HG03159 (cell line): ENCODE data around the gene IFRD2.
"Not testable (repeated sequence)": the region's sequence is repeated elsewhere in the genome, so short reads cannot be mapped to it uniquely, and the experiment has no call there.

Source experiments
- ATAC-seq: cut with Tn5 transposase; IDR thresholded peaks from one replicate; pipeline ENCODE4 v1.9.1; 2021; ENCODE audit warnings: mild to moderate bottlenecking, moderate library complexity; ENCODE audit not compliant: unreplicated experiment

The IFRD2 gene

GRCh38 chr3:50286322-50287227, 5.7 kb downstream of the IFRD2 start:
- no peak for ATAC-seq

- ATAC-seq: not testable (repeated sequence)
Measured at GRCh38 chr3:50284121-50284520, 8.1 kb downstream of the IFRD2 start.

- no peak for ATAC-seq
Measured at GRCh38 chr3:50279255-50280016, 12.8 kb downstream of the IFRD2 start.

DNA sequence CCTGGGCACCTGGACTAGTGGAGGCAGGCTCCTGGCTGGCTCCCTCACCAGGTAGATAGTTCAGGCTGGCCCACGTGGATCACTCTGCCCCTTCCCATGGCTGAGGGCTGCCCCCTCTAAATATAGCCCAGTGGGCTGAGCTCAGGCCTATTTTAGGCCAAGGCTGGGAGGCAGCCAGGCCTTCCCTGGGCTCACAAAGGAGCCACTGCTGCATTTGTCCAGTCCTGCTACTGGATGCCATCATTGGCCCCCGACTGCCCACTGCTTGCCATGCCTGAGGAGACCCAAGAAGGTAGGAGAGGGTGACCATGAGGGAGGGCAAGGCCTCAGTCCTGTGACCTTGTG, 13.4 kb downstream of the IFRD2 start, which contains the start of gene LSMEM2:
Gene LSMEM2, plus strand, starts transcription at position 208 of the 345 bp plus-strand sequence. Its CDS starts 27 bp downstream, at position 235.
- ATAC-seq: no peak

DNA sequence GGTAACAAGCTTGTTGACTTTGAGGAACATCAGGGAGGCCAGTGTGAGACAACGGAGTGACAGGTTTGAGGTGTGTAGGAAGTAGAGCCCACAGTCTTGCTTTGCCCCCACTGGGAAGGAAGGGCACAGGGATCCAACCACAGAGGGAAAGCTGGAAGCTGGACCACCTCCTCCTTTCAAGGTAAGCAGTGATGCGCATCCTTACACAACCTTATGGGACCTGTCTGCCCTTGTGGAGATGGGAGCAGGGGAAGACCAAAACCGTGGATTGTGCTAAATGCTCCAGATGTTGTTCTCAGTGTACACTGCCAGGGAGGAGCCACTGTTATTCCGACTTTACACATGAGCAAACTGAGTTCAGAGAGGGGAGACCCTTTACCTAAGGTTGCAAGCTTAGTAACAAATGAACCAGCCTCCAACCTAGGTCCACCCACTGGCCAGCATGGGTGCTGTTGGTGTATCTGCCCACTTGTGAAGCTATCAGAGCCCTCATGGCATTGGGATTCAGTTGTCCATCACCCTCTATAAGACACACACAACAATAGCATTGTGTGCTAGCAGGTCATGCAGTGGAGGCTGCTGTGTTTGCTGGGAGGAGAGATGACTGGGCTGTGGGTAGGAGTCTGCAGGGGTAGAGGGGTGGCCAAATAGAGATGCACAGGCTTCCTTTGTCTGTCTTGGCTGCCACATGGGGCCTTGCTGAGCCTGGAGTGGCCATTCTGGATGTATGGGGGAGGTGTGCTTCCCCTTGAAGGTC, 13.9 kb downstream of the IFRD2 start:
- no peak for ATAC-seq

DNA sequence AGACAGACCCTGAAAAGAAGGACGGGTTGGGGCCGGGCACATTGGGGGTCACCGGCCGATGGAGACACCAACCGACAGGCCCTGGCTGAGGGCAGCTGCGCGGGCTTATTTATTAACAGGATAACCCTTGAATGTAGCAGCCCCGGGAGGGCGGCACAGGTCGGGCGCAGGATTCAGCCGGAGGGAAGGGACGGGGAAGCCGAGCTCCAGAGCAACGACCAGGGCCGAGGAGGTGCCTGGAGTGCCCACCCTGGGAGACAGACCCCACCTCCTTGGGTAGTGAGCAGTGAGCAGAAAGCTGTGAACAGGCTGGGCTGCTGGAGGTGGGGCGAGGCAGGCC, 15.5 kb downstream of the IFRD2 start:
- no peak for ATAC-seq

DNA sequence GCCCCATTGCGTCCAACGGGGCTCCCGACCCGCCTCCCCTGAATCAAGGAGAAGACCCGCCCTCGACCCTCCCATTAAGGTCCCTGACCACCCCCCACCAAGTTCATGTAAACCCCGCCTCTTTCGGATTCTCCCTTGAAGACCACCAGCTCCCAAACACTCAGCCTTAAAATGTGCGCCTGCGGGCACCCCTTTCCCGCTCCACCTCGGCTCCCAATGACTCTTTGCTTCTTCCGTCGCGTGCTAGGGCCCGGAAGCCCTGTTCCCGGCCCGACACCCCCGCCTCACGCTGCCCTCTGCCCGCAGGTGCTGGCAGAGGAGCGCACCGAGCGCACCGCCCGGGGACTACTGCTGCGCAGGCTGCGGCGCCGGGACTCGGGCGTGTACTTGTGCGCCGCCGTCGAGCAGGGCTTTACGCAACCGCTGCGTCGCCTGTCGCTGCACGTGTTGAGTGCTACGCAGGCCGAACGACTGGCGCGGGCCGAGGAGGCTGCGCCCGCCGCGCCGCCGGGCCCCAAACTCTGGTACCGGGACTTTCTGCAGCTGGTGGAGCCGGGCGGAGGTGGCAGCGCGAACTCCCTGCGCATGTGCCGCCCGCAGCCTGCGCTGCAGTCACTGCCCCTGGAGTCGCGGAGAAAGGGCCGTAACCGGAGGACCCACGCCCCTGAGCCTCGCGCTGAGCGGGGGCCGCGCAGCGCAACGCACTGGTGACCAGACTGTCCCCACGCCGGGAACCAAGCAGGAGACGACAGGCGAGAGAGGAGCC, 16.1 kb downstream of the IFRD2 start:
- no peak for ATAC-seq

- no peak for ATAC-seq
Measured at GRCh38 chr3:50275141-50275995, 16.9 kb downstream of the IFRD2 start.

GRCh38 chr3:50274371-50275104, 17.7 kb downstream of the IFRD2 start:
- no peak for ATAC-seq

DNA sequence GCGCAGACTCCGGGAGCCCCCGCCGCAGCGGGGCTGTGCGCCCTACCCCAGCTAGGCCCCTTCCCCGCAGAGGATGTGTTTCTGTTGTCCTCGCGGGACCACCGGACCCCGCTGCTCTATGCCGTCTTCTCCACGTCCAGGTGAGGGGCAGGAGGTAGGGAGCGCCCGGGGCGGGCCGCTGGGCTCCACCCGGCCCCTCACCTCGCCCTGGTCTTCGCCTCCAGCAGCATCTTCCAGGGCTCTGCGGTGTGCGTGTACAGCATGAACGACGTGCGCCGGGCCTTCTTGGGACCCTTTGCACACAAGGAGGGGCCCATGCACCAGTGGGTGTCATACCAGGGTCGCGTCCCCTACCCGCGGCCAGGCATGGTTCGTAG, 18.6 kb downstream of the IFRD2 start:
- no peak for ATAC-seq

DNA sequence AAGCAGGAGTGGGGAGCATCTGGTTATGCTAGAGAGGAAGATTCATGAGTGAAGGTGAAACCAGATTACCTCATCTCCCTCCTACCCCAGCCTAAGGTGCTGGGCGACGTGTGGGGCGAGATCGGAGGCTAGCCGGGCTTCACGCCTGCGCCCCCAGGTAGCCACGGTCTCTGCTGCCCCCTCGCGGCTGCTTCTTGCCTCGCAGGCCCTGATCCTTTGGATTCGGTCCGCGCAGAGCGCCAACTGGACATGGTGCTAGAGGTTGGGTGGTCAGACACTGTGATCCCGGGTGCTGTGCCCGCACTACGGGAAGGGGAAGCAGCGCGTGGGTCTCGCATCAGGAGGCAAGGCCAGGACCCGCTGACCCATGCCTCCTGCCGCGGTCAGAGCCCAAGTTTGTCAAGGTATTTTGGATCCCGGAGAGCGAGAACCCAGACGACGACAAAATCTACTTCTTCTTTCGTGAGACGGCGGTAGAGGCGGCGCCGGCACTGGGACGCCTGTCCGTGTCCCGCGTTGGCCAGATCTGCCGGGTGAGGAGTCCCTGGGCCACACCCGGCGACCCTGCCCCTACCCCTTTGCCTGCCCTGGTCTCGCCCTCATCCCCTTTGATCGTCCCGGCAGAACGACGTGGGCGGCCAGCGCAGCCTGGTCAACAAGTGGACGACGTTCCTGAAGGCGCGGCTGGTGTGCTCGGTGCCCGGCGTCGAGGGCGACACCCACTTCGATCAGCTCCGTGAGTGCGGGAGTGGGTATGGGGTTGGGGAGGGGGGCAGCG, 19.1 kb downstream of the IFRD2 start:
- peak; percentile 81 for ATAC-seq

- not testable (repeated sequence) for ATAC-seq
Measured at GRCh38 chr3:50272538-50272910, 19.7 kb downstream of the IFRD2 start.

DNA sequence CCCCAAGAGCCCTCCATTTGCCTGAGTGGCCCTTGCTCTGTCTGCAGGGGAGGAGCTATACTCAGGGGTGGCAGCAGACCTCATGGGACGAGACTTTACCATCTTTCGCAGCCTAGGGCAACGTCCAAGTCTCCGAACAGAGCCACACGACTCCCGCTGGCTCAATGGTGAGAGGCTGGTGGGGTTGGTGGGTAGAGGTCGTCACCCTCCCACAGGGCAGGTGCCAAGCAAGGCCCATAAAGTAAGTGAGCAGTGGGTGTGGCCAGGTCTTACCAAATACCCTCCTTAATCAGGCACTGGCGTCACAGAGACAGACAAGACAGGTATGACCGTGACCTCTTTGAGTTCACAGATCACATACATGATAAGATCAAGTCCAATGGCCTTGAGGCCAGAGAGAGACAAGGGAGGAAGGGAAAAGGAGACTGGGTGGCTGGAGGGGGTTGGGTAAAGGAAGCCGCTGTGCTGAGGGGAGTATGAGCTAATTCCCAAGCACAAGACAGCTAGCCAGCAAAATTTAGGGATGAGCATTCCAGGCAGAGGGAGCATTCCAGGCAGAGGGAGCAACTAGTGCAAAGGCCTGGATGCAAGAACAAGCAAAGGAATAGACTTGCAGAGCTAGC, 20.8 kb downstream of the IFRD2 start:
- ATAC-seq: no peak

- ATAC-seq: no peak
Measured at GRCh38 chr3:50270422-50271224, 21.6 kb downstream of the IFRD2 start.

- no peak for ATAC-seq
Measured at GRCh38 chr3:50269977-50270413, 22.2 kb downstream of the IFRD2 start.

DNA sequence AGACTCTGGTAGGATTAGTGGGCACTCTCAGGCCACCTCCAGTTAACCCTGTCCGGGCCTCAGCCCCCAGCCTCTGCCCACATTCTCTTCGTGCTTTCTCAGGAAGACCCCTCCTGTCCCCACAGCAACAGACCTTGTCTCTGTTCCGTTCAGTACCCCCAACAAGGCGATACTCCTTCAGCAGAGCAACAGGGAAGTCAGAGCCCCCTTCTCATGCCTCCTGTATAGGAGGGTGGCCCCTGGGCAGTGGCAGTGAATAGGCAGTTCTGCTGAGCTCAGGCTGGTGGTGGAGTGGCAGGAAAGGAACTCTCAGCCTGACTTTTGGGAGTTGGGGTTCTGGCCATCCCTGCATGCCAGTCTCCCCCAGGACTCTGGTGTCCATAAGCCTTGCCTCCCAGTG, 22.8 kb downstream of the IFRD2 start:
- no peak for ATAC-seq
